ENCODE results near the gene TRIM24. TPM values are rescaled to one million over a fixed set of nuclear protein-coding genes. Genes with fewer than 3 reads are reported as not detected.

TRIM24 gene
- polyA plus RNA-seq, 1 donor (not counting 4 experiments of a cell fraction or from before 2014, with no cell fraction given), result 7.9 TPM

DNA sequence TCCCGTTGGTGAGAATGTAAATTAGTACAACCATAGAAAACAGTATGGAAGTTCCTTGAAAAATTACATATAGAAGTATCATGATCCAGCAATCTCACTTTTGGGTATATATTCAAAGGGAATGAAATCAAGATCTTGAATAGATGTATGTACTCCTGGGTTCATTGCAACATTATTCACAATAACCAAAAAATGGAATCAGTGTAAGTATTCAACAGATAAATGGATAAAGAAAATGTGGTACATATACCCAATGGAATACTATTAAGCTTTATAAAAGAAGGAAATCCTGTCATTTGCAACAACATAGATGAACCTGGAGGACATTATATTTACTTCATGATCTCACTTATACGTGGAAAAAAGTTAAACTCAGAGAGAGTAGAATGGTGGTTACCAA is 86.8 kb downstream of the TRIM24 start:
- no peaks in the 10 kb centered on the region for H3K9me1 ChIP-seq (ENCODE audit: control insufficient read depth, extremely low read depth, insufficient read depth, low read length)
- H3K36me3 ChIP-seq (ENCODE audit: control insufficient read depth in 2 of 2, extremely low read depth in 1 of 2, insufficient read depth in 2 of 2, low read length in 2 of 2), result no peaks in the 10 kb centered on the region
- dilution Hi-C loops (cut with MboI; ENCODE audit: extremely low pct_ligation_motif_present, low sequenced_read_pairs), result no loop called here
- no peaks in the 10 kb centered on the region for H3K27me3 ChIP-seq (ENCODE audit: control insufficient read depth, extremely low read depth, insufficient read depth, low read length)
- H4K20me1 ChIP-seq (ENCODE audit: control insufficient read depth, extremely low read depth, insufficient read depth, low read length), result no peaks in the 10 kb centered on the region
- H3K27ac ChIP-seq (ENCODE audit: control insufficient read depth, insufficient read depth, low read length), result no peak overlapping the region
- H2AFZ ChIP-seq (ENCODE audit: control insufficient read depth, low read length), result no peak overlapping the region
- H3K9me3 ChIP-seq (ENCODE audit: control insufficient read depth, low read depth, low read length), result no peaks in the 10 kb centered on the region
- DNase-seq (ENCODE audit: low read depth, low spot score) (no peak), FAIRE-seq (no peak)
- no peak for TF ChIP-seq CTCF (optimal IDR thresholded peaks at IDR 0.05 in 1 of 3, IDR thresholded peaks at IDR 0.05 in 1 of 3, conservative IDR thresholded peaks at IDR 0.05 in 1 of 3; ENCODE audit: extremely low read depth in 1 of 3, insufficient read depth in 2 of 3, low read length in 3 of 3)
- TF ChIP-seq EZH2 (IDR thresholded peaks at IDR 0.05; ENCODE audit: low read length), result no peak
- no peaks in the 10 kb centered on the region for H3K79me2 ChIP-seq (ENCODE audit: control insufficient read depth, insufficient read depth, low read length)
- no peaks in the 10 kb centered on the region for H3K4me1 ChIP-seq (ENCODE audit: control insufficient read depth, extremely low read depth, insufficient read depth, low read length)
- H3K4me3 ChIP-seq (ENCODE audit: control insufficient read depth in 2 of 3, extremely low read depth in 1 of 3, insufficient read depth in 2 of 3, low read depth in 1 of 3, low read length in 3 of 3), result no peak overlapping the region
- H3K9ac ChIP-seq (ENCODE audit: control insufficient read depth, extremely low read depth, insufficient read depth, low read length), result no peak overlapping the region
- H3K4me2 ChIP-seq (ENCODE audit: control insufficient read depth, extremely low read depth, insufficient read depth, low read depth, low read length), result no peak overlapping the region

DNA sequence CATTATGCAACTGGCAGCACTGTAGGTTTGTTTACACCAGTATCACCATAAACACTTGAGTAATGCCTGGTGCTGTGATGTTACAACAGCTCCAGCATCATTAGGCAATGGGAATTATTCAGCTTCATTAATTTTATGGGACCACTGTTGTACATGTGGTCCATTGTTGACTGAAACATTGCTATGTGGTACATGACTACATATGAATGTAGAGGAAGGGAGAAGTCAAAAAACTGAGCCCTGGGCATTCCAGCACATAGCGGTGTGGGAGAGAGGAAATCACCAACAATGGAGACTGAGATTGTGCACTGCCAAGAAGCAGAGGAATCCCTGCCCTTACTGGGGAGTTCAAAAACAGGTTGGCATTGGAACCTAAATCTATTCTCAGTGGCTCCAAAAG is 89.0 kb downstream of the TRIM24 start:
- no peak overlapping the region for H3K4me3 ChIP-seq (ENCODE audit: control insufficient read depth in 2 of 3, extremely low read depth in 1 of 3, insufficient read depth in 2 of 3, low read depth in 1 of 3, low read length in 3 of 3)
- no peak overlapping the region for H2AFZ ChIP-seq (ENCODE audit: control insufficient read depth, low read length)
- H3K27ac ChIP-seq (ENCODE audit: control insufficient read depth, insufficient read depth, low read length), result no peak overlapping the region
- no peaks in the 10 kb centered on the region for H3K27me3 ChIP-seq (ENCODE audit: control insufficient read depth, extremely low read depth, insufficient read depth, low read length)
- H3K9ac ChIP-seq (ENCODE audit: control insufficient read depth, extremely low read depth, insufficient read depth, low read length), result no peak overlapping the region
- no peaks in the 10 kb centered on the region for H3K4me1 ChIP-seq (ENCODE audit: control insufficient read depth, extremely low read depth, insufficient read depth, low read length)
- DNase-seq (ENCODE audit: low read depth, low spot score) (no peak), FAIRE-seq (no peak)
- H3K79me2 ChIP-seq (ENCODE audit: control insufficient read depth, insufficient read depth, low read length), result no peaks in the 10 kb centered on the region
- no peak for TF ChIP-seq CTCF (optimal IDR thresholded peaks at IDR 0.05 in 1 of 3, IDR thresholded peaks at IDR 0.05 in 1 of 3, conservative IDR thresholded peaks at IDR 0.05 in 1 of 3; ENCODE audit: extremely low read depth in 1 of 3, insufficient read depth in 2 of 3, low read length in 3 of 3)
- TF ChIP-seq EZH2 (IDR thresholded peaks at IDR 0.05; ENCODE audit: low read length), result no peak
- H4K20me1 ChIP-seq (ENCODE audit: control insufficient read depth, extremely low read depth, insufficient read depth, low read length), result no peaks in the 10 kb centered on the region
- no peaks in the 10 kb centered on the region for H3K9me3 ChIP-seq (ENCODE audit: control insufficient read depth, low read depth, low read length)
- H3K36me3 ChIP-seq (ENCODE audit: control insufficient read depth in 2 of 2, extremely low read depth in 1 of 2, insufficient read depth in 2 of 2, low read length in 2 of 2), result peaks cover 0 to 3% of the 10 kb centered on the region in 2 experiments
- dilution Hi-C loops (cut with MboI; ENCODE audit: extremely low pct_ligation_motif_present, low sequenced_read_pairs), result no loop called here
- no peak overlapping the region for H3K4me2 ChIP-seq (ENCODE audit: control insufficient read depth, extremely low read depth, insufficient read depth, low read depth, low read length)
- no peaks in the 10 kb centered on the region for H3K9me1 ChIP-seq (ENCODE audit: control insufficient read depth, extremely low read depth, insufficient read depth, low read length)
